Frontal cortex (tissue), 4 donors: Measurements from ENCODE around the gene BNIP3. TPM values are rescaled to one million over a fixed set of nuclear protein-coding genes. Genes with fewer than 3 reads are reported as not detected.
"Not testable (repeated sequence)": the region's sequence is repeated elsewhere in the genome, so short reads cannot be mapped to it uniquely, and the experiment has no call there.

ENCODE experiments used
- DNase-seq, 2 donors: peaks; one replicate each; pipeline ENCODE4 v3.0.0; 2012; ENCODE audit warnings: low spot score in 2 of 2
- FAIRE-seq: peaks from 2 replicates; lab custom pipeline; 2012; peaks lifted over from hg19 to GRCh38; lab: Jason Lieb, UNC
- total RNA-seq: library from RNA; depleted of rRNA; stranded (reverse); fragments of >200 nt; gene quantifications from one replicate; pipeline ENCODE4 v1.2.3, GENCODE V29; 2014
- donor health status: control.
- donor health status: control.
- donor health status: control.

Gene BNIP3
- total RNA-seq, 1 donor from 2014 or later: 33.0 TPM

DNA sequence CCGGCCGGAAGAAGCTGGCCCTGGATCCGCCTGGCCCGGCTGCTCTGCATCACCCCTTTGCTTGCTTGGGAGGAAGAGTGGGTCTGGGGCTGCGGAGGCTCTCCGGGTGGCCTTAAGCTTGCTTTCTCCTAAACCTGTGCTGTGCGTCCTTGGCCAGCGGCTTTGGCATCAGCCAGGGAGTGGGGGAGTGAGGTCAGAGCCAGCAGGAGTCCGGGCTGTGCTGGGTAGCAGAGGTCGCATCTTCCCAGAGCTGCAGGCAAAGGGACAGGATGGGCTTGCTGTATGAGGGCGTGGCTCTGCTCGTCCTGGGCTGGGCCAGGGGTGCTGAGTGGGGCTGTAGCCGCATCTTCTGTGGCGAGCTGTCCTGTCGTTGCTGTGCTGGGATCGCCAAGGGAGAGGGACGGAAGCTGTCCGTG is 21.1 kb downstream of the BNIP3 start:
- no peak for DNase-seq
- FAIRE-seq: no peak

DNA sequence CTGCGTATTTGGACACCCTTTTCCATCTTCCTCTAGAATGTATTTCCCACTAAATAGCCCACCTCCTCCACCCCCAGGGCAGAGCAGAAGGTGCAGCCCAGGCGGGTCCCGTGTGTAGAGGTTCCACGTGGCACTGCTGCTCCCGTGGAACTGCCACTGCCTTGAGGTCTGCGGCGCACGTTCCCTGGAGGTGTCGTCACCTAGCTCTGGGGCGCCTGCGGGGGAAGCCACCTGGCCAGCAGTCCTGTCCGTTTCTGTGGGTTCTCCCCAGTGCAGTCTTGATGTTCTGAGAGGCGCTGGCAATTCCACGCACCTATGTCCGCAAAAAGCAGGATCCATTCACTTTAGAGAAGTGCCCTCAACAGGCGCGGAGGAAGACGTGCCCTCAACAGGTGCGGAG is 21.9 kb downstream of the BNIP3 start:
- FAIRE-seq (no peak), DNase-seq (no peak)

DNA sequence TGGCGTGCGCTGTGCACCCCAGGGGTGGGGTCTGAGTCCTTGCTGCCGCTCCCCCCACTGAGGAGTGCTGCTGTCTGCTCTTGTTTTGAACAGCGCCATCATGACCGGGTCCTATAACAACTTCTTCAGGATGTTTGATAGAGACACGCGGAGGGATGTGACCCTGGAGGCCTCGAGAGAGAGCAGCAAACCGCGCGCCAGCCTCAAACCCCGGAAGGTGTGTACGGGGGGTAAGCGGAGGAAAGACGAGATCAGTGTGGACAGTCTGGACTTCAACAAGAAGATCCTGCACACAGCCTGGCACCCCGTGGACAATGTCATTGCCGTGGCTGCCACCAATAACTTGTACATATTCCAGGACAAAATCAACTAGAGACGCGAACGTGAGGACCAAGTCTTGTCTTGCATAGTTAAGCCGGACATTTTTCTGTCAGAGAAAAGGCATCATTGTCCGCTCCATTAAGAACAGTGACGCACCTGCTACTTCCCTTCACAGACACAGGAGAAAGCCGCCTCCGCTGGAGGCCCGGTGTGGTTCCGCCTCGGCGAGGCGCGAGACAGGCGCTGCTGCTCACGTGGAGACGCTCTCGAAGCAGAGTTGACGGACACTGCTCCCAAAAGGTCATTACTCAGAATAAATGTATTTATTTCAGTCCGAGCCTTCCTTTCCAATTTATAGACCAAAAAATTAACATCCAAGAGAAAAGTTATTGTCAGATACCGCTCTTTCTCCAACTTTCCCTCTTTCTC is 26.0 kb downstream of the BNIP3 start:
- no peak for DNase-seq
- FAIRE-seq: no peak

DNA sequence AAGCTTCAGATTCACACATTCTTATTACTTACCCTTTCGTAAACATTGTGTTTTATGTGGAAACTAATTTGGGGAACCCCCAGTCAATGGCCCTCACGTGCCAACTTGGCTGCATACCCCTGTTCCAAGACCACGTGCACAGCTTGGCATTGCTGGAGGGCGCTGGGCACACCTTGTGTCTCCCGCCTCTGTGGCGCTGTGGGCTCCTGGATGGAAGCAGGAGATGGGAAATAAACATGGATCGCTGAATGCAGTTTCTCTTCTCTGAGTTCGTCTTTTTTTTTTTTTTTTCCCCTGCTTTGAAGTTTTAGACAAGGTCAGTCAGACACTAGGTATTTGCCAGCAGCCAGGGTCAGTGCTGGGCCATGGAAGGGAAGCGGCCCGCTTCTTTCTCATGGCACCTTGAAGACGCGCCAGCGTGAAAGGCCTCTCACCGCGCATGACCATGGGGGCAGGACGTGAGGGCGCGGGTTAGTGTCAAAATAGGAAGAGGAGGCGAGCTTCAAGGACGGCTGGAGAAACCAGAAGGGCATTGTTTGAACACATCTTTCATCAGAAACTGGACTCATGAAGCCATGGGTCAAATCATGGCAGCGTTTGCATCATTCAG is 27.3 kb downstream of the BNIP3 start:
- FAIRE-seq: no peak
- no peak for DNase-seq

DNA sequence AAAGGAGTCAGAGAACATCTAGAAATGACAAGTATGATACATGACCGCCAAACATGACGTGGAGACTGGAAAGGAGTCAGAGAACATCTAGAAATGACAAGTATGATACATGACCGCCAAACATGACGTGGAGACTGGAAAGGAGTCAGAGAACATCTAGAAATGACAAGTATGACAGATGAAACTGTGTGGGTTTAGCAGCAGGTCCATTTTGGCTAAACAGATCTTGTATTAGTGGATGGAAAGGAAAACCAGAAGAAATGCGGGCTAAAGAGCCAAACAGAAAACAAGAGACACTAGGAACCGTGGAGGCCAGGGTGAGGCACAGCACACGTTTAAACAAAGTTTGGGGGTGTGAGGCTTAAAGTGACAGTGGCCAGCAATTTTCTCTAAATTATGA is 31.8 kb downstream of the BNIP3 start:
- DNase-seq, FAIRE-seq: not testable (repeated sequence)

DNA sequence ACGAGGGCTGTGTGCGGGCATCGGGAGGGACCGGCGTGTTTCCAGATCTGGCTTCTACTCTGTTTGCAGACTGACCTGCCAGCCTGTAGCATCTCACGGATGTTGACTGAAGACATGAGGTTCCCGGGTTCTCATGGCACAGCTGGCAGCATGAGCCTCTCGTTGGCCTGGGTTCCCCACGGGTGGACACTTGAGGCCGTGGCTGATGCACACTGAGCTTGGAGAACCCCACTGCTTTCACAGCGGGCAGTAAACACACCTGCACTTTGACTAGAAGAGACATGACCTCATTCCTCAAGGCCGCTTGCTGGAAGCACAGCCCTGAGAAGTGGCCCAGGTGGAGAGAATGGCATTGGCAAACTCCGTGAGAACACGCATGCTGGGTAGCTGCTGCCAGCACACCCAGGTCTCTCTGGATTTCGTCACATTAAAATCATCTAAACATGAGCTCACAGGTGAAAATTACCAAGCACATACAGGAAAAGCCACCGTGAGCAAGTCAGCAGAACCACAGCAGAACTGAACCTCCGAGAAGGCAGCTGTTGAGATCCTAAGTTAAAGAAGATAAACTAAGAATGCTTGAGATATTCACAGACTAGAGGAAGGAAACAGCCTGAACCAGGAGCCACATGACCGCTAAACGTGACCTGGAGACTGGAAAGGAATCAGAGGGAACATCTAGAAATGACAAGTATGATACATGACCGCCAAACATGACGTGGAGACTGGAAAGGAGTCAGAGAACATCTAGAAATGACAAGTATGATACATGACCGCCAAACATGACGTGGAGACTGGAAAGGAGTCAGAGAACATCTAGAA is 32.5 kb downstream of the BNIP3 start:
- FAIRE-seq: no peak
- no peak for DNase-seq

DNA sequence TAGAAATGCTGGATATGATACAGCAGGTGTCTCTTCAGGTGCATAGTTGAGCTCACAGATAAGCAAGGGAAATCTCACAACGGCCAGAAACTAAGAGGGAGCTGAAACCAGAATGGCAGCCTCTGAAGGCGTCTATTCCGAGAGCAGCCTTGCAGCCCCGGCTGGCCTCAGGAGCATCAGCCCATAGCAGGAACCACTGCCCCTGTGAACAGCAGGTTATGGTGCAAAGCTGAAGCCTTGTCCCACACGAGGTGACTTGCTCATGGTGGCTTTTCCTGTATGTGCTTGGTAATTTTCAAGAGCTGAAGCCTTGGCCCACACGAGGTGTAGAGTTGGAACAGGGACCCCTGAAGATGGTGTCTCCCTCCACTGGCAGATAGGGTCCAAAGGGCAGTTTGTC is 33.2 kb downstream of the BNIP3 start:
- DNase-seq (no peak), FAIRE-seq (no peak)

DNA sequence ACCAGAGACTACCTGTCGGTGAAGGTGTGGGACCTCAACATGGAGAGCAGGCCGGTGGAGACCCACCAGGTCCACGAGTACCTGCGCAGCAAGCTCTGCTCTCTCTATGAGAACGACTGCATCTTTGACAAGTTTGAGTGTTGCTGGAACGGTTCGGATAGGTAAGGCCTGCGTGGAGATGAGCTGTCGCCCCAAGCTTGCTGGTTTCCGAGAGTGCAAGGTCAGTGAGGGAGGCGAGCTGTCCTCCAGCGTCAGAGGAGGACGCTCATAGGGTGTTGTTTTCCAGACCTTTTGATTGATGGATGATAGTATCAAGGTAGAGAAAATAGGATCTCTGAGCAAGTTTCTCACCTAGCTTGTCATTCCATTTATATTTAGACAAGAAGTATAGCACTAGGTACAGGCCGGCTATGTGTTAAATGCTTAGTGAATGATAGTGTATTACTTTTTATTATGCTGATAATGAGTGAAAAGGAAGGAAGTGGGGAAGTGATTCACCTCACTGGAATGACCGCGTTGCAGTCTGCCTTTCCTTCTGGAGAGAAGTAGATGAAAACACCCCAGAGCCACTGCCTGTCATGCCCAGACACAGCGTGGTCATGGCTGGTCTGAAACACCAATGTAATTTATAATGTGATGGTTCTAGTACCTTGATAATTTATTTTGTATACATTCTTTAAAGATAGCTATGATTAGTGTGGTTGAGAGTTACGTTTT is 33.9 kb downstream of the BNIP3 start:
- DNase-seq (no peak), FAIRE-seq (no peak)

DNA sequence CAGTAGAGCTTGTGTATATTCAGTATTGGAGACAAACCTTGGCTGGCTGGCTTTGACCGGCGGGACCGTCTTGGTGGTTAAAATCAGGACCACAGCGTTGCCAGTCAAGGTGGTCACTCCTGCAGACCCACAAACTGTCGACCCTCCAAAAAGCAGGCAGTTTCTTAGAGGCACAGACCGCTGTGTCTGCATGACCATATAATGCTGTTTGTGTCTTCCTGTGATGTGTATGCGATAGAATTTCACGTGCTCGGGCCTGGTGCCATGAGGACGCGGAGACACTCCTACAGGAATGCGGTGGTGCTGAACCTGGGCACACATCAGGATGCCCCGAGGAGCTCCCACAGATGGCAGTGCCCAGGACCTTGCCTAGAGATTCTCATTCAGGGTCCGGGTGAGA is 34.8 kb downstream of the BNIP3 start:
- DNase-seq (no peak), FAIRE-seq (no peak)

DNA sequence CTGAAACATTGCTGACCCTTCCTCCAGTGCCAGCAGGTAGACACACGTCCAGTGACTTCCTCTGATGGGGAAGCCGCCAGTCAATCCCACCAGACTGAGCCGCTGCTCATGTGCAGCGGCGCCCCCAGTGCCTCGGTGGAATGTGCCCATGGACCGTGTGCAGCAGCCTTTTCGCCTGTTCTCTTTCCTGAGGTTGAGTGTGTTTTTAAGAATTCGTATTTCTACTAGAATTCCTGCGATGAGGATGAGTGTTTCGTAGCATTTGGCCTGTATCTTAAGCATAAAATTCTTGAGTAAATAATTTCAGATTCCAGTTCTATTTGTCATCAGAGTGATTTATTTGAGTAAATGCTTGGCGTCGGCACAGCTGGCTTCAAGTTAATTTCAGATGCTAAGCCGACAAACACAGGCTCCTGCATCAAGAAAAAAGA is 35.4 kb downstream of the BNIP3 start:
- FAIRE-seq: no peak
- no peak for DNase-seq

DNA sequence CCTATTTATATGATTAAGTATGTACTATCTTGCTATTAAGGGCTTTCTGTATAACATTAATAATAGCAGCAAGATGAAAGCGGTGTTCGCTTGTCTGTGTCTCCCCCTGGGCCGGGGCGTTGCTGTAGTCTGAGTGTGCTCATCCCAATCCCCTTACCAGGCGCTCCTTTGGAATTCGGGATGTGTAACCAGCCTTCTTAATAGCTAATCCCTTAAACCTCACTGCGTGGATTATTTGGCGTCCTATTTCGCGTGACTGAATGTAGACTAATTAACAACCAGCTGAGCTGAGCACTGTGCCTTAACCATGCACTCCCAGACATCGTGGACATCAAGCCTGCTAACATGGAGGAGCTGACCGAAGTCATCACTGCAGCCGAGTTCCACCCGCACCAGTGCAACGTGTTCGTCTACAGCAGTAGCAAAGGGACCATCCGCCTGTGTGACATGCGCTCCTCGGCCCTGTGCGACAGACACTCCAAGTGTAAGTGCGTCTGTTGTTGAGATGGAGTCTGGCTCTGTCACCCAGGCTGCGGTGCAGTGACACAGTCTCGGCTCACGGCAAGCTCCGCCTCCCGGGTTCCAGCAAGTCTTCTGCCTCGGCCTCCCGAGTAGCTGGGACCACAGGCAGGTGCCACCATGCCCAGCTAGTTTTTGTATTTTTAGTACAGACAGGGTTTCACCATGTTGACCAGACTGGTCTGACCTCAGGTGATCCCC is 36.6 kb downstream of the BNIP3 start:
- FAIRE-seq (no peak), DNase-seq (no peak)

DNA sequence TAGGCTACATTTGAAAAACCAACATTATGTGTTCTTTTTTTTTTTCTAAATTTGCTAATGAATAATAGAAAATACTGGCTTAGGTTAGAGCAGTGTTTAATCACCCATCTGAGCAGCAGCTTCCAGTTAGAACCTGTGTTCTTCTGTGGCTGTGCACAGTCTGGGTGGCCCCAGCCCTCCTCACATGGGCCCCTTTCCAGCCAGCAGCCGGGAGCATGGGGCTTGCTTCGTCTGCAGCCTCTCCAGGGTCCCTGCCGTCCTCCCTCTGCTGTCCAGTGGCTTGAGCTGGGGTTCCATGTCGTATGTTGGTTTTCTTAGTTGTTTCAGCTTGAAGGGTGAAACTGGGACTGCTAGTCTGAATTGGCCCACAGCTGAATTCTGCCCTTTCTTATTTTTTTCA is 37.3 kb downstream of the BNIP3 start:
- DNase-seq (no peak), FAIRE-seq (no peak)

DNA sequence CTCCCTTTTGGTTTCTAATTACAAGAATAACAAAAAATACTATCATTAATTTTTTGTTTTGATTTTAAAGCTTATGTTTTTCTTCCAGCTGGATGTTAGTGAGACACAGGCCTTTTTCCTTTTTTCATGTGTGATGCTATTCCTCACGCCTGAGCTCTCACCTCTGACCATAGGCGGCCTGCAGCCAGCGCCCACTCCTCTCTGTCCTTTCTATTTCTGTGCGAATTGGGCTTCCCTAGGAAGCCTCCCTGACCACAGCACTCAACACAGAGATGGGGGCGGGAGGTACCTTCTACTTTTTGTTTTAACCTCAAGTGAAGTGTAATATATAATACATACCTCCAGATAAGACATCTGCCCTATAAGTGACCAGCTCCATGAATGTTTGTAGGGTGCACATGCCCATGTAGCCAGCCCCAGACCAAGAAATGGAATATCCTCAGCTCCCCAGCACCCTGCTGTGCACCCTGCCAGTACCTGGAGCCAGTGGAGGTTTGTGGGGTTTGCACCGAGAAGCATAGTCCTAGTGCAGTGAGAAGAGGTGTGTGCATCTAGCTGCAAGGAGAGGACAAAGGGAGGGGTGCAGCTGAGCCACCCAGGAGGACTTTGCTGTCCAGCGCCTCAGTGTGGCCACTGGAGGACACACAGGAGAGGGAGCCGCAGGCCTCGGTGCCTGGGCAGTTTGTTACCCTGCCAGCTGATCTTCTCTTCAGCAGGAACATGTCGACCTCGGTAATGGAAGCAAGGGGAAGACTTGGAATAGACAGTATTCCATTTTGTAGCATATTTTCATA is 38.5 kb downstream of the BNIP3 start:
- DNase-seq (peak in 1 of 2 donors; percentile 39), FAIRE-seq (no peak)

DNA sequence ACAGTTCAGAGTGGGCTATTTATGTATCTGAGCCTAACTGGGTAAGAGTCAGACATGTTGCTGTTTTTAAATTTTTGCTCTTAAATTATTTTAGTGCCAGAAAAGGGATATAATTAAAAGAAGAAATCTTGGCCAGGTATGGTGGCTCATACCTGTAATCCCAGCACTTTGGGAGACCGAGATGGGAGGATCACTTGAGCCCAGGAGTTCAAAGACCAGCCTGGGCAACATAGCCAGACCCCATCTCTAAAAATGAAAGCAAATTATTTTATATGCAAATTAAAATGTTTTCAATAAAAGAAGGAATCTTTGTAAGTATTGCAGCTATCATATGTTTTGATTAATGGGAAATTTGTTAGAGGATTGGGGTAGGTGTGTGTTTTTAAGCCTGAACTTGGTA is 39.3 kb downstream of the BNIP3 start:
- DNase-seq: no peak
- no peak for FAIRE-seq

DNA sequence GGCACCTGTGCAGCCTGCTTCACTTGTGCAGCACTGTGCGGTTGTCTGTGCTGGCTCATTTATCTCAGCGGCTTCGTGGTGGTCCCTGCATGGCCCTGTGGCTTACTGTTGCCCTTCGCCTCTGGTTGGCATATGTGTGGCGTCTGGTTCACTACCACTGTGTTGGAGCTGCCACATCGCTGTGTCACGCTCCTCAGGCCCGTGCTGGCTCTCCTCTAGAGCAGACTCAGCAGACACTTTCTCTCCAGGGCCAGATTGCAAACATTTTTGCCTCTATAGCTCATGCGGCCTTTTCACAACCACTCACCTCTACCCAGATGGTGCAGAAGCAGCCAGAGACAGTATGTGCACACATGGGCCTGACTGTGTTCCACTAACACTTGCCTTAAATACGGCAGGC is 43.0 kb downstream of the BNIP3 start:
- DNase-seq (no peak), FAIRE-seq (no peak)

DNA sequence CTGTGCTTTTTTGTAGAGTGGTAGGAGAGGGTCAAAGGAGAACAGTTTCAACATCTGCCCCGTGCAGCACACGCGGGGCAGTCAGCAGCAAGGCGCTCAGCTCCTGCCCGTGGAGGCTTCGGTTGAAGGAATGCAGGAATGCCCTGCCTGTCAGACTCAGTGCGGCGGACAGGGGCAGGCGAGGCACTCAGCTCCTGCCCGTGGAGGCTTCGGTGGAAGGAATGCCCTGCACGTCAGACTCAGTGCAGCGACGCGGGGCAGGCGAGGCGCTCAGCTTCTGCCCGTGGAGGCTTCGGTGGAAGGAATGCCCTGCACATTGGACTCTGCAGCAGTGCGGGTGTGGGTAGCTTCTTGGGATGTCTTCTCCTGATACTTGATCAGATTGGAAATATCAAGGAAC is 43.9 kb downstream of the BNIP3 start:
- DNase-seq: no peak
- no peak for FAIRE-seq

DNA sequence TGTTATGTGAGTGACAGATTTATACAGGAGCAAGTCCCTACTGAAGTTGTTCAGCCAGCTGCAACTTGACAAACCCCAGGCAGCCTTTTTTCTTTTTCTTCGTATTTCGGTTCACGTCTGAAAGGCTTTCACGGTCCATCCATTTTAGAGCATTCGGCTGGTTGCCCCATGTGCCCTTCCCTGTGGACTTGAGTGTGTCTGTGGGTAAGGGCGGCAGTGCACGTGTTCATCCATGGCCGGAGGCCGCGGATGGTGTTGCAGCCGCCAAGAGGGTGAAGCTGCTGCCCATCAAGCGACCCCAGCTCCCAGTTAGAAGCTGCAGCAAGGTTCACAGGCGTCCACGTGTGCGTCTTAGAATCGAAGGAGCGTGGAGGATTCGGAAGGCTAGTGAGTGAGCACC is 45.0 kb downstream of the BNIP3 start:
- FAIRE-seq (no peak), DNase-seq (no peak)

DNA sequence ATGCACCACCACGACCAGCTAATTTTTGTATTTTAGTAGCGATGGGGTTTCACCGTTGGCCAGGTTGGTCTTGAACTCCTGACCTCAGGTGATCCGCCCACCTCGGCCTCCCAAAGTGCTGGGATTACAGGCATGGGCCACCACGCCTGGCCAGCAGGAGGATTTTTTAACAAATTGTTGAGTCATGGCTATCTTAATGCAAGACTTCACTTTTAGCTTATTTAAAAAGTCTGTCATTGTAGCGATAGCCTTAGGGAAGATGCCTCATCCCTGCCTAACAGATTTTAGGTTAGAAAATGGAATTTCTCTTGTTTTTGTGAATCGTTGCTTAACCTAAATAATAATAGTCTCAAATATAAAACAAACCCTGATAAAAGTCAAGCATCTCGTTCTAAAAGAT is 45.4 kb downstream of the BNIP3 start:
- FAIRE-seq (no peak), DNase-seq (no peak)

DNA sequence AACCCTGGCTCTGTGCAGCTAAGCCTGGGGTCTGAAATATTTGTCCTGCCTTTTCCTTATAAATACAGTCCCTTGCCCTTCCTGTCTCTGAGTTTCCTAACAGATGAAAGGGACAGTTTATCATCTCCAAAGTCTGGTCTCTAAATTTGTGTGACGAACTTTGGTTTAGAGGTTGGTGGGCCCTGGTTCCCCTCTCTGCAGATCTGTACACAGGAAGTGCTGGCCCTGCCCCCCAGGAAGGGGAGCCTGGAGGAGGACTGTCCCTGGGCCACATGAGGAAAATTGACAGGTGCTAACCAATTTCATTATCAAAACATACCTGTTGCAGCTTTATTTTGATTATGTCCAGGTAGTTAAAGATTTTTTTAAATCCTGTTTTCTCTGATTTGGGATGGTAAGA is 46.5 kb downstream of the BNIP3 start:
- DNase-seq (no peak), FAIRE-seq (no peak)
